Measurements from ENCODE around the gene PI4K2A.

Gene PI4K2A

DNA sequence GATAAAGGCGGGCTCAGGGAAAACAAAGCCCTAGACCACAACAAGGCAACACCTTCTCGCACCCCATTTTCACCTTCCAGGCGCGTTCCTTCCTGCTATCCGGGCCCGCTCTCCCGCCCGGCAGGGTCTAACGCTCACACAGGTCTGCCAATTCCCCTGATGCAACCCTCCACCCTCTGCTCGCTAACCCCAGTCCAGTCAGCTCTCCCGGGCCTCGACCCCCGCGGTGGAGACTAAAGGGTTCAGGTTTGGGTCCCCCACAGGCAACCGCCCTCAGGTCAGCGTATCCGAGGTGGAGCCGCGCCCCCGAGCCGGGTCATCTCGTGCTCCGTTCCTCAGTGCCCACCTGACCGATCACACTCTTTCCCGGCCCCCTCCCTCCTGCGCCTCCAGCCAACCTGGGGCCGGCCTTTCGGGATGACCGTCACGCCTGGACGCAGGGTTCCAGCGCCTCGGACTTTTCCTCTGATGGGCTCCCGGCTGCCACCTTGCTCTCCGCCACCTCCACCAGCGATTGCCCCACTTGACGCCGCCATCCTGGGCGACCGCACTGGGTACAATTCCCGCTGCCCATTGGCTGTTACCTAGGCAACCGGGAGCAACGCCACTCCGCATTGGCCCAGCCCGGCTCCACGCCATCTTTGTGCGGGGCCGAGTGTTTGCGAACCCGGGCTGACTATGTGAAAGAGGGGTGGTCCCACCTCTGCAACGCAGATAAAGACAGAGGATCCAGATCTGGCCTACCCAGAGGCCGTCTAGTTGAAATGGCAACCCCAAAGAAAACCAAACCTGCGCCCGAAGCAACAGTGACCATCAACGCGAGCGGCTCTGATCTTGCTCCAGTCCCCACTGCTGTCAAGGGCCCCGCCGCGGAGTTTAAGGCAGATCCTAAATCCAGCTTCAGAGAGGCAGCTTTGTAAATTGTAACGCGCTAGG lies 7.3 kb upstream of the PI4K2A start, which contains the start of gene MORN4:
Gene MORN4, minus strand, starts transcription at position 552 of the 936 bp plus-strand sequence. CDS start 13,847 bp downstream, outside the sequence.
- TF ChIP-seq, protein P1, sequence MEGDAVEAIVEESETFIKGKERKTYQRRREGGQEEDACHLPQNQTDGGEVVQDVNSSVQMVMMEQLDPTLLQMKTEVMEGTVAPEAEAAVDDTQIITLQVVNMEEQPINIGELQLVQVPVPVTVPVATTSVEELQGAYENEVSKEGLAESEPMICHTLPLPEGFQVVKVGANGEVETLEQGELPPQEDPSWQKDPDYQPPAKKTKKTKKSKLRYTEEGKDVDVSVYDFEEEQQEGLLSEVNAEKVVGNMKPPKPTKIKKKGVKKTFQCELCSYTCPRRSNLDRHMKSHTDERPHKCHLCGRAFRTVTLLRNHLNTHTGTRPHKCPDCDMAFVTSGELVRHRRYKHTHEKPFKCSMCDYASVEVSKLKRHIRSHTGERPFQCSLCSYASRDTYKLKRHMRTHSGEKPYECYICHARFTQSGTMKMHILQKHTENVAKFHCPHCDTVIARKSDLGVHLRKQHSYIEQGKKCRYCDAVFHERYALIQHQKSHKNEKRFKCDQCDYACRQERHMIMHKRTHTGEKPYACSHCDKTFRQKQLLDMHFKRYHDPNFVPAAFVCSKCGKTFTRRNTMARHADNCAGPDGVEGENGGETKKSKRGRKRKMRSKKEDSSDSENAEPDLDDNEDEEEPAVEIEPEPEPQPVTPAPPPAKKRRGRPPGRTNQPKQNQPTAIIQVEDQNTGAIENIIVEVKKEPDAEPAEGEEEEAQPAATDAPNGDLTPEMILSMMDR (IDR thresholded peaks at IDR 0.05): no peak

DNA sequence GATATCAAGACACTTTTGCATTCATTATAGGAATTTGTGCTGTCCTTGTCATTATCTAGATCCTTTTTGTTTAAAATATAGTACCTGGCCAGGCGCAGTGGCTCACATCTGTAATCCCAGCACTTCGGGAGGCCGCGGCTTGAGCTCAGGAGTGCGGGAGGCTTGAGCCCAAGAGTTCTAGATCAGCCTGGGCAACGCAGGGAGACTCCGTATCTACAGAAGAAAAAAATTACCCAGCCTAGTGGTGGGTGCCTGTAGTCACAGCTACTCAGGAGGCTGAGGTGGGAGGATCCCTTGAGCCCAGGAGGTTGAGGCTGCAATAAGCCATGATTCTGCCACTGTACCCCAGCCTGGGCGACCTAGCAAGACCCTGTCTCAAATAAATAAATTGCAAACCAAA lies 6.5 kb upstream of the PI4K2A start:
- TF ChIP-seq, protein P1 (IDR thresholded peaks at IDR 0.05): no peak

DNA sequence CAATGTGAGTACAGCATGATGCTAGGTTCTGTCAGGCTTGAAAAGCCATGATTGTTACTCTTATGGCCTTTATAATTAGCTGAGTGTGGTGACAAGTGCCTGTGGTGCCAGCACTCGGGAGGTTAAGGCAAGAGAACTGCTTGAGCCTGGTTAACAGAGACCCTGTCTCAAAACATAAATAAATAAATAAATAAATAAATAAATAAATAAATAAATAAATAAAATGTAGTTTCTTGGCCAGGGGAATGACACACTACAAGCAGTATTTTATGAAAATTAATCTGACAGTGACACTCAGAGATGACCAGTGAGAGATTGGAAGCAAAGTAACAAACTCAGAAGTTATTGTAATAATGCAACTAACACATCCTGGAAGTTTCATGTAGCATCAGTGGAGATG lies 4.9 kb upstream of the PI4K2A start:
- TF ChIP-seq, protein P1 (IDR thresholded peaks at IDR 0.05): no peak

DNA sequence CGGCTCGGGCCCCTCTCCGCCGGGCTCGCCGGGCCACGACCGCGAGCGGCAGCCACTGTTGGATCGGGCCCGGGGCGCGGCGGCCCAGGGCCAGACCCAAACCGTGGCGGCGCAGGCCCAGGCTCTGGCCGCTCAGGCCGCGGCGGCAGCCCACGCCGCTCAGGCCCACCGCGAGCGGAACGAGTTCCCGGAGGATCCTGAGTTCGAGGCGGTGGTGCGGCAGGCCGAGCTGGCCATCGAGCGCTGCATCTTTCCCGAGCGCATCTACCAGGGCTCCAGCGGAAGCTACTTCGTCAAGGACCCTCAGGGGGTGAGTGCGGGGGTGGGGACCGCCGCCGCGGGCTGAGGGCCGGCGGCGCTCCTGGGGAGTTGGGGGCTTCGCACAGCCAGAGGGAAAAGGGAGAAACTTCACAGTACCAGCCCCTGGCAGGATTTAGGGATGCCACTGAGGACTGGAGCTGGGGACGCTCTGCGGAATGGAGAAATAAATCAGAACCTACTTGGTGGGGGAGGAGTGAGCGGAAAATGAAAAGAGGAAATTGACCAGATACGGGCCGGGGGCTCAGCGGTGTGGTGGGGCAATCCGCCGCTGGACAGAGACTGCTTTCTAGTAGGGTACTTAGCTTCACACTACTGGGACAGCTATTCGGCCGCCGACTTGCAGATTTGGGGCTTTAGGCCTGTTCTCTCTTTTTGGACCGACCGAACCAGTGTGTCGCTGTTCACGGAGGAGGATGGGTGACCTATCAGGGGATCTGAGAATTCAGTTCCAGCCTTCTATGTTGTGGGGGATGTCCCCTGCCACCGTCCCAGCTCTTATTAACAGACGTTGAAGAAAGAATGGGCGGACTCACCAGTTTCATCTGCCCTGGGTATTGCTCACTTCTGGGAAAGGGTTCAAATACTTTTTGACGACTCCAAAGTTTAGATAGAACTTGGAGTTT lies 669 bp downstream of the PI4K2A start:
- TF ChIP-seq, protein P1 (IDR thresholded peaks at IDR 0.05): no peak

DNA sequence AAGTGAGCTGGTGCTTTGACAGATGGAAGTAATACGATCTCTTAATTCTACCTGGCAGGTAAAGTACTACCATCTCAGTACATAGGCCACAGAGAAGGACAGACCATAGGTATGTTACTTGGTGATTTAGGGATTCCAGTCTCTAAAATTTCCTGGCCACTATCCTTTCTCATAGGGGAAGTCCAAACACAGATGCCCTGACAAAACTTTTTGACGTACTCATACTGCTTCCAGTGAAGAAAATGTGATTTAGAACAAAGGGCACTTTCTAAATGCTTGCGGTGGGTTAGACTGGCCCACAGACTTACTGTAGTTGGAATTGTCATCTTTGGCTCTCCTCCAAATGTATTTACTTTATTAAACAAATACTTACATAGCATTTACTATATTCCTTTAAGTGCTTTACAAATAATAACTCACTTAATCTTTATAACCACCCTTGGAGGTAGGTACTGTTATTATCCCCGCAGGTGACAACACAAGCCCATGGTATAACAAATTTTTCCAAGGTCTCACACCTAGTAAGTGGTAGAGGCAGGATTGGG lies 3.0 kb downstream of the PI4K2A start:
- TF ChIP-seq, protein P1 (IDR thresholded peaks at IDR 0.05): no peak

DNA sequence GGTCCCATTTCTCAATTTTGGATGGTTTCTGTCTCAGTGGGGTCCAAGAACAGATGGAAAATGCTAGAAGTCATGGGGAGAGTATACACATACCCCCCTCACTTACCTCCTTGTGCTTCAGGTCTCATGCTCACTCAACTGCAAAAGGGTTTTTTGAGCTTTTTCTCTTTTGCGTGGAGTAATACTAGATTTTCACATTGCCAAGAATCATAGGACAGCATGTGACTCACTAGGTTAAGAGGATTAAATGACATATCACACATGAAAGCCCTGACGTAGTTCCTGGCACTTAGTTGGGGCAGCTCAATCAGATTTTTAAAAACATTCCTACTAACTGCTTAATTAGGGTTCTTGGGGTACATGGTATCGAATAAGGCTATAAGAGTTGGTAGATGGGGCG lies 4.5 kb downstream of the PI4K2A start:
- TF ChIP-seq, protein P1 (IDR thresholded peaks at IDR 0.05): no peak

DNA sequence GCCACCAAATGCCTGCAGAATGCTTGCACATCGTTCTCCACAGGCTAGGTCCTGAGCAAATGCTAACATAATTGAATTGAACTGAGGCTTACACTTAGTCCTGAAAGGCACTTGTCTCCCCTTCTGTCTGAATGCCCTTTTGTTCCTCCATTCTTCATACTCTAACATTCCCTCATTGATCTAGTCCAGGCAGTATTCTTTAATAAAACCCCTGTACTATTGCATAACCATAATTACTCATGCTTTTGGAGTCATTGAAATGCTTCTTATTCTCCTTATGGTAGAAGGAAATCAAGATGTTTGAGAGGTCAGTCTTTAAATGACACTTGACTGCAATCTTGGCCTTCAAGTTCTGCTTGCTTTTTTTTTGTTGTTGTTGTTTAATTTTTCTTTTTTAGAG lies 7.1 kb downstream of the PI4K2A start:
- TF ChIP-seq, protein P1 (IDR thresholded peaks at IDR 0.05): no peak
